Neural cell (in vitro differentiated cells): Measurements from ENCODE around the gene SPATA2L. TPM values are rescaled to one million over a fixed set of nuclear protein-coding genes. Genes with fewer than 3 reads are reported as not detected.

Experiments used
- H2AFZ ChIP-seq: fragments of 200-600, 300-800 bp; sonication (generic), shearing (Covaris generic); 2 replicates; pipeline ENCODE4 v1.6.0; 2014; ENCODE audit warnings: low read depth, mild to moderate bottlenecking, antibody characterized with exemption, low read length, moderate library complexity
- H3F3A ChIP-seq: fragments of 200-600 bp; shearing (Covaris generic); 2 replicates; pipeline ENCODE4 v1.6.1; 2016; ENCODE audit warnings: mild to moderate bottlenecking, moderate library complexity, mixed read lengths, antibody characterized with exemption, low read length; ENCODE audit not compliant: insufficient read depth, poor library complexity, severe bottlenecking
- H3K27ac ChIP-seq: fragments of 200-600, 300-800 bp; sonication (generic), shearing (Covaris generic); 2 replicates; pipeline ENCODE4 v1.5.1; 2014; ENCODE audit warnings: mild to moderate bottlenecking, low read length, moderate library complexity
- H3K27me3 ChIP-seq: fragments of 300-800, 200-600 bp; sonication (generic), shearing (Covaris generic); 2 replicates; pipeline ENCODE4 v1.6.0; 2014; ENCODE audit warnings: mild to moderate bottlenecking, low read depth, low read length, moderate library complexity; ENCODE audit not compliant: insufficient read depth
- H3K36me3 ChIP-seq: fragments of 300-800, 200-600 bp; sonication (generic), shearing (Covaris generic); 2 replicates; pipeline ENCODE4 v1.5.1; 2014; ENCODE audit warnings: mild to moderate bottlenecking, antibody characterized with exemption, low read length, moderate library complexity; ENCODE audit not compliant: insufficient read depth
- H3K4me2 ChIP-seq: fragments of 300-800, 200-600 bp; sonication (generic), shearing (Covaris generic); 2 replicates; pipeline ENCODE4 v1.6.0; 2014; ENCODE audit warnings: mild to moderate bottlenecking, low read length
- H3K4me3 ChIP-seq: fragments of 300-800, 200-600 bp; sonication (generic), shearing (Covaris generic); 2 replicates; pipeline ENCODE4 v1.5.1; 2014; ENCODE audit warnings: mild to moderate bottlenecking, low read length, moderate library complexity
- H3K79me2 ChIP-seq: fragments of 200-600 bp; shearing (Covaris generic); replicated peaks from 2 replicates; pipeline ENCODE4 v1.6.0; 2014; ENCODE audit warnings: mild to moderate bottlenecking, low read length, moderate library complexity; ENCODE audit not compliant: insufficient read depth
- H3K9ac ChIP-seq: fragments of 300-800, 200-600 bp; sonication (generic), shearing (Covaris generic); 2 replicates; pipeline ENCODE4 v1.6.1; 2016; ENCODE audit warnings: mild to moderate bottlenecking, low read length, mixed read lengths
- H3K9me2 ChIP-seq: fragments of 200-600 bp; shearing (Covaris generic); 2 replicates; pipeline ENCODE4 v1.6.1; 2016; ENCODE audit warnings: mild to moderate bottlenecking, low read length, mixed read lengths; ENCODE audit not compliant: insufficient read depth
- H3K9me3 ChIP-seq: fragments of 200-600, 300-800 bp; sonication (generic), shearing (Covaris generic); 2 replicates; pipeline ENCODE4 v1.6.1; 2016; ENCODE audit warnings: mild to moderate bottlenecking, mixed run types, low read length, moderate library complexity, mixed read lengths
- H4K20me1 ChIP-seq: fragments of 200-600 bp; shearing (Covaris generic); 2 replicates; pipeline ENCODE4 v1.6.1; 2016; ENCODE audit warnings: mild to moderate bottlenecking, mixed run types; ENCODE audit not compliant: insufficient read depth
- EP300 ChIP-seq: fragments of 450-650 bp; conservative IDR thresholded peaks from 2 replicates; pipeline ENCODE4 v1.6.1; 2014; ENCODE audit warnings: antibody characterized with exemption, mild to moderate bottlenecking, moderate library complexity; ENCODE audit not compliant: poor library complexity, severe bottlenecking
- EZH2 ChIP-seq: fragments of 200-600, 300-800 bp; shearing (Covaris generic), sonication (generic); IDR thresholded peaks from 2 replicates; pipeline ENCODE4 v1.6.1; 2014; ENCODE audit warnings: antibody characterized with exemption, low read length, borderline replicate concordance, mild to moderate bottlenecking; ENCODE audit not compliant: insufficient read depth, poor library complexity, severe bottlenecking
- MXI1 ChIP-seq: fragments of 450-650 bp; conservative IDR thresholded peaks from 2 replicates; pipeline ENCODE4 v1.6.1; 2014; ENCODE audit warnings: antibody characterized with exemption, mild to moderate bottlenecking; ENCODE audit not compliant: poor library complexity, severe bottlenecking
- POLR2AphosphoS5 ChIP-seq: IDR thresholded peaks from 2 replicates; pipeline ENCODE4 v1.6.1; 2012
- RAD21 ChIP-seq: fragments of 450-650 bp; conservative IDR thresholded peaks from 2 replicates; pipeline ENCODE4 v1.6.1; 2014; ENCODE audit warnings: antibody characterized with exemption, mild to moderate bottlenecking, moderate library complexity
- SMC3 ChIP-seq: fragments of 450-650 bp; conservative IDR thresholded peaks from 2 replicates; pipeline ENCODE4 v1.6.1; 2014; ENCODE audit warnings: antibody characterized with exemption, mild to moderate bottlenecking, moderate library complexity; ENCODE audit not compliant: poor library complexity
- TAF1 ChIP-seq: IDR thresholded peaks from 2 replicates; pipeline ENCODE4 v1.6.1; 2012; ENCODE audit warnings: low read depth
- polyA plus RNA-seq: library from polyadenylated mRNA; depleted of rRNA; stranded (reverse); fragments of >200 nt; gene quantifications from 2 replicates; pipeline ENCODE4 v1.2.3, GENCODE V29; 2014
- TF ChIP-seq, protein P1 (sequence below): IDR thresholded peaks from 2 replicates; pipeline ENCODE4 v1.6.1; 2012; ENCODE audit warnings: borderline replicate concordance
- TF ChIP-seq, protein P2 (sequence below): fragments of 450-650 bp; IDR thresholded peaks from 2 replicates; pipeline ENCODE4 v1.5.1; 2014; ENCODE audit warnings: antibody characterized with exemption, mild to moderate bottlenecking, moderate library complexity; ENCODE audit not compliant: poor library complexity, severe bottlenecking

The SPATA2L gene
- polyA plus RNA-seq, 1 donor from 2014 or later: 39.1 TPM

DNA sequence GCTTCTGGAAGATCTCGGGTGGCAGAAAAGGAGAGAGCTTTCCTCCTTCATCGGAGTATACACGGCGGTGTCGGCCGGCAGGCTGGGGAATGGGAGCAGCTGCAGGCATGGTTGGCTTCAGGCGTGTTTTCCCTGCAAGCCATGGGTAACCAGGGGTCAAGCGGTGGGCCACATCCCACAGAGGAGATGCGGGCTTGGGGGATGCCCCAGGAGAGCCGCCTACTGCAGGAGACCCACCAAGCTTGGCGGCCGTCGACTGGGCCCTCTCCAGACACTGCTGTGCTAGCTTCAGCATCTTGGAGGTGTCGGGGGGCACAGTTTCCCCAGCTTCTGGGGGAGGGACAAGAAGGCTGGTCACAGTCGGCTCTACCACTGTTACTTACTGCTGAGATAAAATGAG, 15.0 kb upstream of the SPATA2L start:
- TF ChIP-seq RAD21 (no peak), EZH2 (no peak)
- TF ChIP-seq, protein P1, sequence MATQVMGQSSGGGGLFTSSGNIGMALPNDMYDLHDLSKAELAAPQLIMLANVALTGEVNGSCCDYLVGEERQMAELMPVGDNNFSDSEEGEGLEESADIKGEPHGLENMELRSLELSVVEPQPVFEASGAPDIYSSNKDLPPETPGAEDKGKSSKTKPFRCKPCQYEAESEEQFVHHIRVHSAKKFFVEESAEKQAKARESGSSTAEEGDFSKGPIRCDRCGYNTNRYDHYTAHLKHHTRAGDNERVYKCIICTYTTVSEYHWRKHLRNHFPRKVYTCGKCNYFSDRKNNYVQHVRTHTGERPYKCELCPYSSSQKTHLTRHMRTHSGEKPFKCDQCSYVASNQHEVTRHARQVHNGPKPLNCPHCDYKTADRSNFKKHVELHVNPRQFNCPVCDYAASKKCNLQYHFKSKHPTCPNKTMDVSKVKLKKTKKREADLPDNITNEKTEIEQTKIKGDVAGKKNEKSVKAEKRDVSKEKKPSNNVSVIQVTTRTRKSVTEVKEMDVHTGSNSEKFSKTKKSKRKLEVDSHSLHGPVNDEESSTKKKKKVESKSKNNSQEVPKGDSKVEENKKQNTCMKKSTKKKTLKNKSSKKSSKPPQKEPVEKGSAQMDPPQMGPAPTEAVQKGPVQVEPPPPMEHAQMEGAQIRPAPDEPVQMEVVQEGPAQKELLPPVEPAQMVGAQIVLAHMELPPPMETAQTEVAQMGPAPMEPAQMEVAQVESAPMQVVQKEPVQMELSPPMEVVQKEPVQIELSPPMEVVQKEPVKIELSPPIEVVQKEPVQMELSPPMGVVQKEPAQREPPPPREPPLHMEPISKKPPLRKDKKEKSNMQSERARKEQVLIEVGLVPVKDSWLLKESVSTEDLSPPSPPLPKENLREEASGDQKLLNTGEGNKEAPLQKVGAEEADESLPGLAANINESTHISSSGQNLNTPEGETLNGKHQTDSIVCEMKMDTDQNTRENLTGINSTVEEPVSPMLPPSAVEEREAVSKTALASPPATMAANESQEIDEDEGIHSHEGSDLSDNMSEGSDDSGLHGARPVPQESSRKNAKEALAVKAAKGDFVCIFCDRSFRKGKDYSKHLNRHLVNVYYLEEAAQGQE: no peak
- TF ChIP-seq, protein P2, sequence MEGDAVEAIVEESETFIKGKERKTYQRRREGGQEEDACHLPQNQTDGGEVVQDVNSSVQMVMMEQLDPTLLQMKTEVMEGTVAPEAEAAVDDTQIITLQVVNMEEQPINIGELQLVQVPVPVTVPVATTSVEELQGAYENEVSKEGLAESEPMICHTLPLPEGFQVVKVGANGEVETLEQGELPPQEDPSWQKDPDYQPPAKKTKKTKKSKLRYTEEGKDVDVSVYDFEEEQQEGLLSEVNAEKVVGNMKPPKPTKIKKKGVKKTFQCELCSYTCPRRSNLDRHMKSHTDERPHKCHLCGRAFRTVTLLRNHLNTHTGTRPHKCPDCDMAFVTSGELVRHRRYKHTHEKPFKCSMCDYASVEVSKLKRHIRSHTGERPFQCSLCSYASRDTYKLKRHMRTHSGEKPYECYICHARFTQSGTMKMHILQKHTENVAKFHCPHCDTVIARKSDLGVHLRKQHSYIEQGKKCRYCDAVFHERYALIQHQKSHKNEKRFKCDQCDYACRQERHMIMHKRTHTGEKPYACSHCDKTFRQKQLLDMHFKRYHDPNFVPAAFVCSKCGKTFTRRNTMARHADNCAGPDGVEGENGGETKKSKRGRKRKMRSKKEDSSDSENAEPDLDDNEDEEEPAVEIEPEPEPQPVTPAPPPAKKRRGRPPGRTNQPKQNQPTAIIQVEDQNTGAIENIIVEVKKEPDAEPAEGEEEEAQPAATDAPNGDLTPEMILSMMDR: no peak
- H3K4me2 ChIP-seq: no peak overlapping the region
- no peaks in the 10 kb centered on the region for H4K20me1 ChIP-seq
- H3K9me3 ChIP-seq: no peaks in the 10 kb centered on the region
- H3F3A ChIP-seq: no peaks in the 10 kb centered on the region
- no peaks in the 10 kb centered on the region for H3K27me3 ChIP-seq
- H2AFZ ChIP-seq: no peak overlapping the region
- H3K4me3 ChIP-seq: no peak overlapping the region
- no peaks in the 10 kb centered on the region for H3K79me2 ChIP-seq
- no peaks in the 10 kb centered on the region for H3K36me3 ChIP-seq
- no peak overlapping the region for H3K9ac ChIP-seq
- no peak overlapping the region for H3K27ac ChIP-seq
- no peaks in the 10 kb centered on the region for H3K9me2 ChIP-seq

DNA sequence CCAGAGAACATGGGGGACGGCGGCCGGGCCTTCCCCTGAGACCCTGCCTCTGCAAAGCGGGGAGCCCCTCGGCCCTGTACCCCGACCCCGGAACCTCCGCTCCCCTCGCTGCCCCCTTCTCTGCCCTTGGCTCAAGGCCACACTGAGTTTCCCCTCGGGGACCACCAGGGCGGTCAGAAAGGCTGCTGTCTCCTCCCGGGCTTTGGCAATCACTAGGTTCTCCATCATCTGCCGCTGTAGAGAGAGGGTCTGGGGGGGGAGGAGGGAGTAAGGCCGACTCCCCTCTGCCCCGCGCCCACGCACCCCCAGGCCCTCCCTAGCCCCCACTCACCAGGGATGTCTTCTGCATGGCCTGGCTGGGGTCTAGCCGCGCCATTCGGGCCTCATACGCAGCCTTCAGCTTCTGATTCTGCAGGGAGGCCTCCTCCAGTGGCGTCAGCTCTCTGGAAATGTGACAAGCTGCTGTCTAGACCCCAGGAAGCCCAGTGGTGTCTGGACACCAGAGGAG, 10.8 kb upstream of the SPATA2L start:
- no peaks in the 10 kb centered on the region for H3F3A ChIP-seq

More for the DNA sequence above, 10.8 kb upstream of the SPATA2L start:
- H4K20me1 ChIP-seq: no peaks in the 10 kb centered on the region
- TF ChIP-seq EZH2 (no peak), SMC3 (no peak), EP300 (no peak), POLR2AphosphoS5 (no peak), TAF1 (no peak), MXI1 (no peak), RAD21 (no peak)
- TF ChIP-seq, protein P2: no peak
- TF ChIP-seq, protein P1: no peak
- H3K36me3 ChIP-seq: no peaks in the 10 kb centered on the region
- H3K79me2 ChIP-seq: no peaks in the 10 kb centered on the region
- no peak overlapping the region for H3K9ac ChIP-seq
- no peak overlapping the region for H3K27ac ChIP-seq
- no peak overlapping the region for H3K4me2 ChIP-seq
- no peak overlapping the region for H3K4me3 ChIP-seq
- no peak overlapping the region for H2AFZ ChIP-seq
- H3K9me2 ChIP-seq: no peaks in the 10 kb centered on the region
- no peaks in the 10 kb centered on the region for H3K9me3 ChIP-seq
- no peaks in the 10 kb centered on the region for H3K27me3 ChIP-seq
